CD8-positive, alpha-beta memory T cell (primary cell): ENCODE data around the gene DHRS7B. TPM values are rescaled to one million over a fixed set of nuclear protein-coding genes. Genes with fewer than 3 reads are reported as not detected.
"Not testable (repeated sequence)": the region's sequence is repeated elsewhere in the genome, so short reads cannot be mapped to it uniquely, and the experiment has no call there.

Experiments used
- CTCF ChIA-PET: fragments of 350-600 bp; sonication (Branson Sonifier 250); formaldehyde crosslinking; loops from one replicate; lab custom pipeline; 2021; ENCODE audit warnings: antibody characterized with exemption; lab: Charles Lee
- POLR2A ChIA-PET: fragments of 350-600 bp; sonication (Branson Sonifier 250); formaldehyde crosslinking; loops from one replicate; lab custom pipeline; 2021; ENCODE audit warnings: antibody characterized with exemption; lab: Charles Lee
- DNase-seq, 5 donors: peaks; one replicate each; pipeline versions ENCODE4 v3.0.0 to v3.0.0-alpha.2; 2020 to 2022; ENCODE audit warnings: mixed read lengths in 1 of 5
- H3K27ac ChIP-seq: one replicate; pipeline ENCODE4 v1.7.0; 2013; ENCODE audit warnings: low read depth, mild to moderate bottlenecking, low read length, moderate library complexity
- H3K27me3 ChIP-seq: 2 replicates; pipeline ENCODE4 v1.7.0; 2013; ENCODE audit warnings: low read length, mild to moderate bottlenecking; ENCODE audit not compliant: insufficient read depth, poor library complexity, severe bottlenecking
- H3K36me3 ChIP-seq: 2 replicates; pipeline ENCODE4 v1.7.0; 2013; ENCODE audit warnings: mild to moderate bottlenecking, low read length, moderate library complexity; ENCODE audit not compliant: insufficient read depth
- H3K4me1 ChIP-seq: 2 replicates; pipeline ENCODE4 v1.7.0; 2013; ENCODE audit warnings: mild to moderate bottlenecking, low read length, moderate library complexity; ENCODE audit not compliant: insufficient read depth
- H3K4me3 ChIP-seq: 2 replicates; pipeline ENCODE4 v1.7.0; 2013; ENCODE audit warnings: mild to moderate bottlenecking, low read length
- H3K9me3 ChIP-seq: 2 replicates; pipeline ENCODE4 v1.7.0; 2013; ENCODE audit warnings: mild to moderate bottlenecking, low read length
- H3K27ac Mint-ChIP-seq, 8 donors: one replicate each; pipeline ENCODE4 v1.8.0; 2020 to 2021; ENCODE audit warnings: mixed read lengths in 8 of 8, mild to moderate bottlenecking in 6 of 8, inconsistent platforms in 3 of 8, moderate library complexity in 3 of 8
- H3K27me3 Mint-ChIP-seq, 2 donors: one replicate each; pipeline ENCODE4 v1.8.0; 2020 to 2021; ENCODE audit warnings: mixed read lengths in 2 of 2, mild to moderate bottlenecking in 1 of 2, moderate library complexity in 1 of 2
- H3K36me3 Mint-ChIP-seq, 3 donors: one replicate each; pipeline ENCODE4 v1.8.0; 2020 to 2021; ENCODE audit warnings: mixed read lengths in 3 of 3, inconsistent platforms in 1 of 3, mild to moderate bottlenecking in 1 of 3
- H3K4me1 Mint-ChIP-seq, 3 donors: one replicate each; pipeline ENCODE4 v1.8.0; 2020 to 2021; ENCODE audit warnings: mixed read lengths in 3 of 3, inconsistent platforms in 1 of 3, mild to moderate bottlenecking in 1 of 3
- H3K4me3 Mint-ChIP-seq, 7 donors: one replicate each; pipeline ENCODE4 v1.8.0; 2020 to 2021; ENCODE audit warnings: mixed read lengths in 7 of 7, mild to moderate bottlenecking in 6 of 7, moderate library complexity in 4 of 7, inconsistent platforms in 2 of 7
- H3K9me3 Mint-ChIP-seq, 5 donors: one replicate each; pipeline ENCODE4 v1.8.0; 2020 to 2022; ENCODE audit warnings: mixed read lengths in 5 of 5, mild to moderate bottlenecking in 3 of 5, moderate library complexity in 2 of 5, inconsistent platforms in 1 of 5
- polyA plus RNA-seq: library from polyadenylated mRNA; unstranded; fragments of 300-500 nt; fragmentation: Illumina TruSeq; gene quantifications from one replicate; pipeline ENCODE4 v1.2.3, GENCODE V29; 2021
- total RNA-seq, 2 experiments: library from RNA; stranded (reverse); gene quantifications; one replicate each; pipeline ENCODE4 v1.2.3, GENCODE V29; 2021

Gene DHRS7B
- total and polyA plus RNA-seq, 3 experiments from 2014 or later, result 9.0 to 27.5 (median 25.7) TPM

DNA sequence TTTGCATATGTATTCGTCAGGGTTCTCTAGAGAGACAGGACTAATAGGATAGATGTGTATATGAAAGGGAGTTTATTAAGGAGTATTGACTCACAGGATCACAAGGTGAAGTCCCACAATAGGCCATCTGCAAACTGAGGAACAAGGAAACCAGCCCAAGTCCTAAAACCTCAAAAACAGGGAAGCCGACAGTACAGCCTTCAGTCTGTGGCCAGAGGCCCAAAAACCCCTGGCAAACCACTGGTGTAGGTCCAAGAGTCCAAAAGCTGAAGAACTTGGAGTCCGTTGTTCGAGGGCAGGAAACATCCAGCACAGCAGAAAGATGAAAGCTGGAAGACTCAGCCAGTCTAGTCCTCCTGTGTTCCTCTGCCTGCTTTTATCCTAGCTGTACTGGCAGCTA lies 12.0 kb upstream of the DHRS7B start:
- H3K27me3 ChIP-seq, H3K4me1 ChIP-seq, H3K36me3 ChIP-seq, DNase-seq, H3K27ac ChIP-seq, H3K27ac Mint-ChIP-seq, H3K4me3 Mint-ChIP-seq, H3K4me3 ChIP-seq, H3K36me3 Mint-ChIP-seq, H3K9me3 Mint-ChIP-seq, H3K4me1 Mint-ChIP-seq, H3K27me3 Mint-ChIP-seq, H3K9me3 ChIP-seq, POLR2A ChIA-PET, CTCF ChIA-PET: not testable (repeated sequence)

DNA sequence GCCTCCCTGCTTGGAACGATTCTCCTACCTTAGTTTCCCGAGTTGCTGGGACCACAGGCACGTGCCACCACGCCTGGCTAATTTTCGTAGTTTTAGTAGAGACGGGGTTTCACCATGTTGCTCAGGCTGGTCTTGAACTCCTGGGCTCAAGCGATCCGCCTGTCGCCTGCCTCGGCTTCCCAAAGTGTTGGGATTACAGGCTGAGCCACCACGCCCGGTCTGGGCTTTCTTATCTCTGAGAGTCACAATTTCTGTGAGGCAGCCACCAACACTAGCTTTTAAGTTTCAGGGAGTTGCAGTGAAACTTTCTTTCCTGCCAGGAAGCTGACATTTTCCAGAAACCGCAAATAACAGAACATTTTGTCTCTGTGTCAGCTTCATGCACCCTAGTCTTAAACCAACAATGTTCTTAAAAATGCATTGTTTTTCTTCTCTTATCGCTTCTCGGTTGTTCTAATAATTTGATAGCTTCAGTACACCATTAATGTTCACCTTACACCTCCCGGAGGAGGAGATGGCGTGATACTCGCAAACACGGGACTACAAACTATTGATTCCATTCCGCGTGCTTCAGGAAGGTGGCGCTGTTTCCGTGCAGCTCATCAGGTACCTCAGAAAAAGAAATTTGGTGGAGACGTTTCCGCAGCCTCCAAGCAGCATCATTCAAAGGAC lies 7.4 kb upstream of the DHRS7B start:
- peak; percentile 53 to 80 (median 62) for DNase-seq
- POLR2A ChIA-PET, result interaction anchor here (0.6 kb wide), 1 partner anchor 331 kb away, joined by 3 read pairs; no protein-coding TSS in a partner anchor
- H3K27ac Mint-ChIP-seq, result peak overlapping the region in 4 of 8 donors; percentile 0 to 83 (median 16)

DNA sequence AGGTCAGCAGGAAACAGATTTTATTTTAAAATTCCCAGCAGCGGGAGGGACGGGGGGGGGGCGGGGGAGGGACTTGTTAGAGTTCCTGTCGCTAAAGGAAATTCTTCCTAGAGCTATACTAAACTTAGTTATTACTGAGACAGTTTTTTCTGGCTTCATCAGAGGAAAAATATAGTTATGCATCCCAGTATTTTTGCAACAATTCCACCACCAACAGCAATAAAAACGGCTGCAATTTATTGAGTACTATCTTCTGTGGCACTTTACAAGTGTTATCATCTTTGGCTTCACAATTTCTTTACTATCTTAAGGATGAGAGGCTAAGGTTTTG lies 6.9 kb upstream of the DHRS7B start:
- Histone ChIP-seq H3K4me3 (no peak overlapping the region), H3K9me3 (no peaks in the 10 kb centered on the region), H3K27me3 (peaks cover 4% of the 10 kb centered on the region), H3K27ac (no peak overlapping the region), H3K36me3 (no peaks in the 10 kb centered on the region), H3K4me1 (peaks cover 8% of the 10 kb centered on the region)
- peaks cover 0 to 1% (median 0%) of the 10 kb centered on the region in 3 donors for H3K36me3 Mint-ChIP-seq
- H3K27ac Mint-ChIP-seq, result peak overlapping the region in 2 of 8 donors; percentile 0 to 26
- H3K27me3 Mint-ChIP-seq, result peaks cover 0 to 4% of the 10 kb centered on the region in 2 donors
- H3K4me3 Mint-ChIP-seq, result no peak overlapping the region
- DNase-seq, result no peak
- CTCF ChIA-PET, result interaction anchor here (0.9 to 7.5 kb wide), 19 partner anchors 9 to 432 kb away, joined by 3 to 72 read pairs (median 5); partner anchors contain the start of gene USP22
- H3K9me3 Mint-ChIP-seq, result no peaks in the 10 kb centered on the region
- H3K4me1 Mint-ChIP-seq, result peaks cover 4 to 13% (median 10%) of the 10 kb centered on the region in 3 donors
- POLR2A ChIA-PET, result no interaction called here

More for the DNA sequence above, 7.4 kb upstream of the DHRS7B start:
- Mint-ChIP-seq H3K4me1 (peaks cover 3 to 11% (median 9%) of the 10 kb centered on the region in 3 donors), H3K4me3 (peak overlapping the region in 2 of 7 donors; percentile 0 to 11), H3K27me3 (peaks cover 0 to 4% of the 10 kb centered on the region in 2 donors), H3K36me3 (peaks cover 0 to 1% (median 0%) of the 10 kb centered on the region in 3 donors), H3K9me3 (no peaks in the 10 kb centered on the region)
- H3K4me1 ChIP-seq, result peaks cover 7% of the 10 kb centered on the region
- H3K4me3 ChIP-seq, result no peak overlapping the region
- H3K27me3 ChIP-seq, result peaks cover 4% of the 10 kb centered on the region
- no peaks in the 10 kb centered on the region for H3K9me3 ChIP-seq
- no peaks in the 10 kb centered on the region for H3K36me3 ChIP-seq
- no peak overlapping the region for H3K27ac ChIP-seq
- CTCF ChIA-PET, result interaction anchor here (0.7 to 7.5 kb wide), 22 partner anchors 10 to 433 kb away, joined by 3 to 72 read pairs (median 5); partner anchors contain the start of gene USP22

DNA sequence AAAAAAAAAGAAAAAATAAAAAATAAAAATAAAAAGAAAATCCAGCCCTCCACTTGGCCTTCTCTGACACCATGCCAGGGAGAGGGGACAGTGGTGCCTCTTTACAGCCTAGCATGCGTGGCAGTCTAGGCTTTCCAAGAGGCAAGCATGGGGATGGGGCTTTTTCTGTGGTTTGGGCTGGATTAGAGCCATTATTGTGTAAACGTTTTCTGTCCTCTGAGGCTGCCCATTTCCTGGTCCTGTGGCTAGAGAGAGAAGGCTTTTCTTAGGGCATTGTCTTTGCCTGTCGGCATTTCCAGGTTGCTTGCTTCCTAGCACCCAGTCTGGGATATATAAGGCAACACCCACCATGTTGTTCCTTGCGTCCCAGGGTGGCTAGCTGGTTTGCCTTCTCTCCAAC lies 2.7 kb upstream of the DHRS7B start:
- Histone ChIP-seq H3K9me3 (no peaks in the 10 kb centered on the region), H3K36me3 (no peaks in the 10 kb centered on the region), H3K27me3 (peaks cover 4% of the 10 kb centered on the region), H3K4me1 (peaks cover 31% of the 10 kb centered on the region), H3K27ac (no peak overlapping the region), H3K4me3 (no peak overlapping the region)
- Mint-ChIP-seq H3K4me1 (peaks cover 32 to 44% (median 43%) of the 10 kb centered on the region in 3 donors), H3K36me3 (peaks cover 0 to 10% (median 1%) of the 10 kb centered on the region in 3 donors), H3K27me3 (peaks cover 0 to 4% of the 10 kb centered on the region in 2 donors), H3K27ac (no peak overlapping the region), H3K9me3 (no peaks in the 10 kb centered on the region), H3K4me3 (no peak overlapping the region)
- POLR2A ChIA-PET, result no interaction called here
- CTCF ChIA-PET, result interaction anchor here (1.4 kb wide), 1 partner anchor 163 kb away, joined by 3 read pairs; no protein-coding TSS in a partner anchor
- DNase-seq, result no peak

DNA sequence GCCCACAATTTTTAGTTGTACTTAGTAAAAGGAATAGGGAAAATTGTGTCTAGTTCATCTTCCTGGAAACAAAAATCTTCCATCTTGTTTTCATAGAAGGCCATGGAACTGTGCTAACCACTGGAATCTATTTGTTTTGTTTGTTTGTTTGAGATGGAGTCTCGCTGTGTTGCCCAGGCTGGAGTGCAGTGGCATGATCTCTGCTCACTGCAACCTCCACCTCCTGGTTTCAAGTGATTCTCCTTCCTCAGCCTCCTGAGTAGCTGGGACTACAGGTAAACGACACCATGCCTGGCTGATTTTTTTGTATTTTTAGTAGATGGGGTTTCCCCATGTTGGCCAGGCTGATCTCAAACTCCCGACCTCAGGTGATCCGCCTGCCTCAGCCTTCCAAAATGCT lies 2.2 kb upstream of the DHRS7B start:
- DNase-seq, POLR2A ChIA-PET, H3K9me3 Mint-ChIP-seq, H3K4me3 ChIP-seq, H3K4me3 Mint-ChIP-seq, H3K27ac ChIP-seq, H3K27me3 ChIP-seq, H3K36me3 Mint-ChIP-seq, H3K9me3 ChIP-seq, H3K36me3 ChIP-seq, H3K27me3 Mint-ChIP-seq: not testable (repeated sequence)
- peaks cover 28% of the 10 kb centered on the region for H3K4me1 ChIP-seq
- Mint-ChIP-seq H3K4me1 (peaks cover 31 to 41% (median 41%) of the 10 kb centered on the region in 3 donors), H3K27ac (peak overlapping the region in 1 of 8 donors; percentile 50)
- CTCF ChIA-PET, result interaction anchor here (1.4 kb wide), 1 partner anchor 162 kb away, joined by 3 read pairs; no protein-coding TSS in a partner anchor

DNA sequence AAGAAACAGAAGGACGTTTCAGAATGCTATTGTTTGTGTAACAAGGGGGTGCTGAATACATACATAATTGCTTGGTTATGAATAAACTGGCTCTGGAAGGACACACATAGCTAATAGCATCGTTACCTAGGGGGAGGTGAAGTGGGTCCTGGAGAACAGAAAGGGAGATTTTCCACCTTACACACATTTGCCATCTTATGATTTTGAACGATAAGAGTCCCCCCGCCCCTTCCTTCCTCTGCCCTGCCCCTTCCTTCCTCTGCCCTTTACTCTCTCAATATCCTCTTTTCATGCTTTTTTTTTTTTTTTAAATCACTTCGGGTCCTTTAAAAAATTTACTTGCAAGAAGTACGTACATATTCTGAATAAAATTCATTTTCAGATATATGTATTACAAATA lies 902 bp upstream of the DHRS7B start:
- H3K4me3 ChIP-seq, result peak overlapping the region; percentile 88
- DNase-seq, result peak; percentile 52 to 72 (median 68)

DNA sequence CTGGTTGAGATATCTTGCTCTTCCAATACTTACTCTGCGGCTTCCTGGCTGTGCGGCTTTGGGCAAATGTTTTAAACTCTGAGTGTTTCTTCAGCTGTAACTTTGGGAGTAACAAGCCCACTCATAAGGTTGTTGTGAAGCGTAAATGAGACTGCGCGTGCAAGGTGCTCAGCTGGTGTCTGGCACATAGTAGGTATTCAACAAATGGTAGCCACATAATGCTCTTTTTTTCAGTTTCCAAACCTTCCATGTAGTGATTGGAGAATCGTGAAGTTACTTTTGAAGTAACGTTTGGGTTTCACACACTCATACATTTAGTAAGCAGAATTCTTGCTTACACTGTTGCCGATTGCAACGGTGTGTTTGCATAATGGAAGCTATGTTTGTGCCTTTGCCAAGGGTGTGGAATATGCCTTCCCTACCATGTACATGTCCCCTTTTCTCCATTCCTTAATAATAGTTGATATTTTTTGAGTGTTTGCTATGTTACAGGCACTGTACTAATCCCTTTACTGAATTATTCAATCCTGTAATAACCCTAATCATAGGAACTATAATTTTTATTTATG lies 829 bp downstream of the DHRS7B start:
- H3K36me3 ChIP-seq, result no peaks in the 10 kb centered on the region
- ChIA-PET CTCF (interaction anchor here (1.2 to 2.8 kb wide), 3 partner anchors 8 to 384 kb away, joined by 3 to 10 read pairs (median 3); no protein-coding TSS in a partner anchor), POLR2A (interaction anchor here (1.0 to 2.2 kb wide), 2 partner anchors 84 to 159 kb away, joined by 3 to 8 read pairs; partner anchors contain the start of gene USP22)
- Mint-ChIP-seq H3K27me3 (no peaks in the 10 kb centered on the region), H3K36me3 (peaks cover 0 to 10% (median 0%) of the 10 kb centered on the region in 3 donors), H3K9me3 (no peaks in the 10 kb centered on the region), H3K4me3 (peak overlapping the region; percentile 89 to 98 (median 95)), H3K4me1 (peaks cover 31 to 34% (median 33%) of the 10 kb centered on the region in 3 donors), H3K27ac (peak overlapping the region; percentile 93 to 99 (median 96))
- H3K4me1 ChIP-seq, result peaks cover 24% of the 10 kb centered on the region
- peak overlapping the region; percentile 89 for H3K27ac ChIP-seq
- DNase-seq, result no peak
- H3K9me3 ChIP-seq, result no peaks in the 10 kb centered on the region
- H3K27me3 ChIP-seq, result no peaks in the 10 kb centered on the region
- H3K4me3 ChIP-seq, result peak overlapping the region; percentile 88

More for the DNA sequence above, 902 bp upstream of the DHRS7B start:
- H3K27ac ChIP-seq, result peak overlapping the region; percentile 89
- Mint-ChIP-seq H3K4me1 (peaks cover 29 to 34% (median 33%) of the 10 kb centered on the region in 3 donors), H3K4me3 (peak overlapping the region; percentile 89 to 98 (median 95)), H3K36me3 (peaks cover 0 to 10% (median 0%) of the 10 kb centered on the region in 3 donors), H3K27me3 (no peaks in the 10 kb centered on the region), H3K27ac (peak overlapping the region; percentile 93 to 99 (median 96)), H3K9me3 (no peaks in the 10 kb centered on the region)
- ChIA-PET CTCF (interaction anchor here (1.3 to 2.2 kb wide), 3 partner anchors 83 to 387 kb away, joined by 3 to 8 read pairs (median 4); no protein-coding TSS in a partner anchor), POLR2A (interaction anchor here (0.6 to 2.2 kb wide), 3 partner anchors 82 to 216 kb away, joined by 3 to 8 read pairs (median 5); partner anchors contain the start of gene USP22)
- H3K27me3 ChIP-seq, result no peaks in the 10 kb centered on the region
- H3K36me3 ChIP-seq, result no peaks in the 10 kb centered on the region
- H3K9me3 ChIP-seq, result no peaks in the 10 kb centered on the region
- H3K4me1 ChIP-seq, result peaks cover 24% of the 10 kb centered on the region
